NCI-H1930 (cell line): ENCODE data around the gene PPAT.
"Not testable (repeated sequence)": the region's sequence is repeated elsewhere in the genome, so short reads cannot be mapped to it uniquely, and the experiment has no call there.

ENCODE experiments used
- DNase-seq, 2 experiments: peaks; one replicate each; lab custom pipeline; 2025; lab: John Stamatoyannopoulos, UW

Gene PPAT

GRCh38 chr4:56435140-56435926 lies at the start of gene PPAT:
TSS of gene PPAT (minus strand) at chr4:56435615. CDS start at chr4:56435477, 138 bp downstream.
- DNase-seq = peak; percentile 94 to 96

- DNase-seq = no peak
Observed at GRCh38 chr4:56480691-56481090, 45.3 kb upstream of the PPAT start.

DNA sequence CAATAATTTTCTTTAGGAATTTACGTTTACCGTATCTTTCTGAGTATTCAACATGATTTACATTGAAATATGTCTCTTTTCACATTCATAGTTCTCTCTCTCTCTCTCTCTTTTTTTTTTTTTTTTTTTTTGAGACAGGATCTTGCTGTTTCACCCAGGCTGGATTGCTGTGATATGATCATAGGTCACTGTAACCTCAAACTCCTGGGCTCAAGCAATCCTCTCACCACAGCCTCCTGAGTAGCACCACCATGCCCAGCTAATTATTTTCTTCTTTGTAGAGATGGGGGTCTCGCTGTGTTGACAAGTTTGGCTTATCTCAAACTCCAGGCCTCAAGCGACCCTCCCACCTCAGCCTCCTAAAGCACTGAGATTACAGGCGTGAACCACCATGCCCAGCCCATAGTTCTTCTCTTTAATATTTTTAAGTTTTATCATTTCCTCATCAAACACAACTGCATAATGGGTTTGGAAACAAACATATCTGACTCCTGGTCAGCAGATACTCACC lies 41.8 kb upstream of the PPAT start:
- DNase-seq = no peak

GRCh38 chr4:56475917-56476316 lies 40.5 kb upstream of the PPAT start:
- DNase-seq = no peak

- DNase-seq = no peak
Observed at GRCh38 chr4:56469489-56470210, 34.2 kb upstream of the PPAT start.

DNA sequence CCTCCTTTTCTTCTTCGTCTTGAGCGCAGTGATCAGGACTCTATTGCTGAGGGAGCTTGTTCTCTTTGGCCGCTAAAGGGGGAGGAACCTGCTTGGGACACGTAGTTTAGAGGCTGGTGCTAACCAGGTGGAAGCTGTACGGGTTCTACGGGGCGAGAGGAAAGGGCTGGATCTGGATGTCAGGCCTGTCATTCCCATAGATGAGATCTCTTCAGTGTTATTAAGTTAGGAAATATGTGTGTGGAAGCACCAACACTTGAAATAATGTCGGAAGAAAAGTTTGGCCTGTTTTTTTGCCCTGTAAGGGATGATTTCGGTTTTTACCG lies 32.6 kb upstream of the PPAT start:
- no peak for DNase-seq

DNA sequence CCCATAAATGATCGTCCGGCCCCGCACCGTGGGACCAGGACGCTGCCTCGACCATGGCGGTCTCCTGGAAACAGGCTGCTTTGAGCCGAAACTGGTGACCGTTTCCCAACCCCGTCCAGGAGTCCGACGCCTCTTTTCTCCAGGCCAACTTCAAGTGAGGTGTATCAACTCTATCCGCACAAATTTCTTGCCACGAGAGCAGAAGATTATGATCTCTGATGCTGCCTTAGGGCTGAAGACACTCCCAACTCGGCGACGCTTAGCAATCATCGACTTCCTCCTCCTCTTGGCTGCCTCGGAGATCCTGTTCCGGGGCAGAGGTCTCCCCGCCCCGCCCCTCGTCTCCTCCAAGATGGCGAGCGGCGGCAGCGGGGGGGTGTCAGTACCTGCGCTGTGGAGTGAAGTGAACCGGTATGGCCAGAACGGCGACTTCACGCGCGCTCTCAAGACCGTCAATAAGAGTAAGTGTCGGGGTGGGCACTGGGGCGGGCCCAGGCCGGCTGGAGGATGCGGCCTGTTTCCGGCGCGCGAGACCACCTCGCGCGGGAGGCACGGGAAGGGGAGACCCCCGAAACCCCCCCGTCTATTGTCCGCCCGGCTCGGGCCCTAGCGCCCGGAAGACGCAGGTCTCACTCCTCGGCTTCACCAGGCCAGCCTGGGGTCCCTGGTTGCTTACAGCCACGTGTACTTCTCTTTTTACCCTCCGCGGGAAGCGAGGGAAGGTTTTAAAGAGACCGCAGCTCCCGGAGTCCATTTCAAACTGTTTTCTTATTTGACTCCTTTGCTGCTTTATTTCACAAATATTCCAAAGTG lies 32.1 kb upstream of the PPAT start, which contains the start of gene SRP72:
TSS of gene SRP72 (plus strand) at position 334 of the 813 bp plus-strand sequence. CDS start at position 353, 19 bp downstream.
- DNase-seq = peak; percentile 66 to 76

GRCh38 chr4:56466910-56467283 lies 31.5 kb upstream of the PPAT start:
- DNase-seq = no peak

GRCh38 chr4:56466296-56466761 lies 30.9 kb upstream of the PPAT start:
- not testable (repeated sequence) for DNase-seq

- no peak for DNase-seq
Observed at GRCh38 chr4:56465599-56466295, 30.3 kb upstream of the PPAT start.

- DNase-seq = no peak
Observed at GRCh38 chr4:56464581-56464980, 29.2 kb upstream of the PPAT start.

- DNase-seq = no peak
Observed at GRCh38 chr4:56463711-56464110, 28.3 kb upstream of the PPAT start.

DNA sequence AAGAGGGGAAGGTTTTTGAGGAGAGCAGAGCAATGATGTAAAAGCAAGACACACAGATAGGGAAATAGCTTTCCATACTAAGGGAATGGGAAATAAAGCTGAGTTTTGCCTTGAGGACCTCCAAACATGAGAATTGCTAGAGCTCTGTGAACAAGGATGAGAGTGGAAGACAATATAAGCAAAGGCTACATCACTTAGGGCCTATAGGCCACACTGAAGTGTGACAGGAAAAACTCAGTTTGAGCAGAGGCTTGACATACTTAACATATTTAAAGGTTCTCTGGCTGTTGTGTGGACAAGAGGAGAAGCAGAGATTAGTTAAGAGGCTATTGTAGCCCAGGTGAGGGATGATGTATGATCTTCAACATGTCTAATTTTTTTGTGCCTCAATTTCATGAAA lies 26.7 kb upstream of the PPAT start:
- DNase-seq = no peak

DNA sequence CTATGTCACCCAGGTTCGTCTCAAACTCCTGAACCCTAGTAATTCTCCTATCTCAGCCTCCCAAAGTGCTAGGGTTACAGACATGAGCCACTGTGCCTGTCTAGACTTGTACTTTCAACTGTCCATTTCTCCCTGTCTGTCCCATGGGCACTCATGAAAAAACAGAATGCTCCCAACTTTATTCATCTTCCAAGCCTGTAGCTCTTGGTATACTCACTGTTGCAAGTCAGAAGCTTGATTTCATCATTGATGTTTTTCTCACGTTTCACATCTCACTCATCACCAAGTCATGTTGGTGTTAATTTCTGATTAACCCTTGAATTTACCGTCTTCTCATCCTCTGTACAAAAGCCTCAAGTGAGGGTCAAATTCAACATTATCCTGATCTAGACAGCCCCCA lies 24.7 kb upstream of the PPAT start:
- DNase-seq = no peak

GRCh38 chr4:56450342-56450741 lies 14.9 kb upstream of the PPAT start:
- DNase-seq = no peak

GRCh38 chr4:56449475-56449874 lies 14.1 kb upstream of the PPAT start:
- DNase-seq = not testable (repeated sequence)

DNA sequence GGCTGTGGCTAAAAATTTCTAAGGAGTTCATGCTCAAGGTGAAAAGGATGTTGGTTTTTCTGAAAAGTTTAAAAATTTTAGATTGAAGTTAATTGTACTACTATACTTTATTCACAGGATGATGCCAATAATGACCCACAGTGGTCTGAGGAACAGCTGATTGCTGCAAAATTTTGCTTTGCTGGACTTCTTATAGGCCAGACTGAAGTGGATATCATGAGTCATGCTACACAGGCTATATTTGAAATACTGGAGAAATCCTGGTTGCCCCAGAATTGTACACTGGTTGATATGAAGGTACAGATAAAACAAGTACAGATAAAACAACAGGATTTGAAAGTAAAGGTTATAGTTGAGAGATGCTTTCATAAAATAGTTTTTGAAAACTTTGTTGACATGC lies 12.9 kb upstream of the PPAT start:
- no peak for DNase-seq

DNA sequence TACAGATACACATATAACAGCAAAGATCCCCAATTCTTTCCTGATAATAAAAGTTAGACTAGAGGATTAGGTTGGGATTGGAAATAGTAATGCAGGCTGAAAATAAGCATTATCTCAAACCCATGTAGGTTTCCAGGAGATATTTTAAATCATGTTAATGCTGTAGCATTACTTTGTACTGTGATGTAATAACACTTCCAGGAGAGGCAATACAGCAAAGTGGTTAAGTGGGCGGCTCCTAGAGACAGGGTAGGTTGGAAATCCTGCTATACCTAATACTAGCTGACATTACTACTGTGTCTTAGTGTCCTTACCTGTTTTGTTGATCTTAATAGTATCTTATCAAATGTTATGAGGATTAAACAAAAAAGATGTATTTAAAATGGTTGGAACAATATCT lies 10.3 kb upstream of the PPAT start:
- DNase-seq = no peak

GRCh38 chr4:56444719-56445118 lies 9.3 kb upstream of the PPAT start:
- DNase-seq = no peak

GRCh38 chr4:56440983-56441382 lies 5.6 kb upstream of the PPAT start:
- no peak for DNase-seq

DNA sequence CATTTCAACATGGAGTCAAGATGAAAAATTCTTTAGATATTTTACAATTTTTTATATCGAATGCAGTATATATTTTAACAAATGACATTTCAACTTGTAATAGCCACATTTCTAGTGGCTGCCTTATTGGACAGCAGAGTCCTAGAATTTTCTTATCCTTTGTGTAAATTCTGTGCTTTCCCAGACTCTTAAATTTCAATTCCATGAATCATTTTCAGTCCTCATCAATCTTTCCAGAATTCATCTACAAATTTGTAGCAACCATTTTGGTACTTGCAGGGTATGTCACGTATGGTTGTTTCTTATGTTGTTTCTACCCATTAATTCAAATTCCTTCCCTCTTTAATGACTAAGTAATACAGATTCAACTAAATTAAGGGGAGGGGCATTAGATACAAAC lies 3.4 kb upstream of the PPAT start:
- DNase-seq = no peak
